HG03432 (cell line): Measurements from ENCODE around the gene VSNL1.

Experiments
- ATAC-seq: cut with Tn5 transposase; IDR thresholded peaks from one replicate; pipeline ENCODE4 v1.9.1; 2021; ENCODE audit warnings: mild to moderate bottlenecking, moderate library complexity; ENCODE audit not compliant: unreplicated experiment

Gene VSNL1

GRCh38 chr2:17688600-17688999 lies 148.1 kb downstream of the VSNL1 start:
- ATAC-seq, result no peak

- ATAC-seq, result no peak
Measured at GRCh38 chr2:17689010-17689409, 148.5 kb downstream of the VSNL1 start.

GRCh38 chr2:17690776-17691175 lies 150.3 kb downstream of the VSNL1 start:
- no peak for ATAC-seq
